Tibial nerve (tissue), 4 donors: ENCODE data around the gene LARP1B. TPM values are rescaled to one million over a fixed set of nuclear protein-coding genes. Genes with fewer than 3 reads are reported as not detected.
A peak's percentile ranks its signal among the peaks of the same experiment; 100 is the strongest.
"Not testable (repeated sequence)": the region's sequence is repeated elsewhere in the genome, so short reads cannot be mapped to it uniquely, and the experiment has no call there.

Experiments used
- DNase-seq, 2 donors: peaks; one replicate each; pipeline ENCODE4 v3.0.0-alpha.2; 2019; ENCODE audit warnings: low spot score in 2 of 2
- H3K27ac ChIP-seq, 4 donors: fragments of 200-600 bp; sonication (generic) in 3 of 4; one replicate each; pipeline ENCODE4 v1.5.1; 2017 to 2019; ENCODE audit warnings: mild to moderate bottlenecking in 1 of 4
- H3K27me3 ChIP-seq, 2 donors: fragments of 200-600 bp; sonication (generic) in 1 of 2; one replicate each; pipeline versions ENCODE4 v1.5.1 to v1.6.0; 2017 to 2019
- H3K36me3 ChIP-seq, 3 donors: fragments of 200-600 bp; sonication (generic); one replicate each; pipeline ENCODE4 v1.5.1; 2018 to 2019
- H3K4me1 ChIP-seq, 4 donors: fragments of 200-600 bp; sonication (generic) in 3 of 4; one replicate each; pipeline ENCODE4 v1.5.1; 2017 to 2019
- H3K4me3 ChIP-seq, 4 donors: fragments of 200-600 bp; sonication (generic) in 3 of 4; one replicate each; pipeline ENCODE4 v1.5.1; 2017 to 2019; ENCODE audit warnings: mild to moderate bottlenecking in 1 of 4, moderate library complexity in 1 of 4
- H3K9me3 ChIP-seq, 4 donors: fragments of 200-600 bp; sonication (generic) in 3 of 4; one replicate each; pipeline ENCODE4 v1.5.1; 2017 to 2019
- EP300 ChIP-seq, 2 donors: sonication (generic); formaldehyde crosslinking; IDR thresholded peaks; one replicate each; pipeline ENCODE4 v1.6.1; 2017; ENCODE audit warnings: antibody characterized with exemption in 2 of 2, mild to moderate bottlenecking in 1 of 2
- POLR2A ChIP-seq, 2 donors: fragments of 450-650 bp; IDR thresholded peaks; one replicate each; pipeline ENCODE4 v1.6.1; 2017; ENCODE audit warnings: antibody characterized with exemption in 2 of 2, mild to moderate bottlenecking in 2 of 2, moderate library complexity in 2 of 2
- WGBS, 2 donors: methylation state at CpG; one replicate each; pipeline ENCODE4 v1.1.5; 2018; 5-methylcytosine and 5-hydroxymethylcytosine counted together
- total RNA-seq, 4 donors: library from RNA; depleted of rRNA; stranded (reverse); fragments of >200 nt; gene quantifications; one replicate each; pipeline ENCODE4 v1.1.0, GENCODE V29; 2016
- TF ChIP-seq, protein P1 (sequence below), 5 experiments: fragments of 200-600 bp in 3 of 5; fragments of 450-650 bp in 2 of 5; sonication (generic) in 3 of 5; IDR thresholded peaks; one replicate each; pipeline ENCODE4 v1.5.1; 2016 to 2019; ENCODE audit warnings: antibody characterized with exemption in 5 of 5, mild to moderate bottlenecking in 3 of 5, moderate library complexity in 2 of 5

The LARP1B gene
- 10 to 100 TPM; 23.1 to 43.8 (median 34.4) TPM for total RNA-seq

DNA sequence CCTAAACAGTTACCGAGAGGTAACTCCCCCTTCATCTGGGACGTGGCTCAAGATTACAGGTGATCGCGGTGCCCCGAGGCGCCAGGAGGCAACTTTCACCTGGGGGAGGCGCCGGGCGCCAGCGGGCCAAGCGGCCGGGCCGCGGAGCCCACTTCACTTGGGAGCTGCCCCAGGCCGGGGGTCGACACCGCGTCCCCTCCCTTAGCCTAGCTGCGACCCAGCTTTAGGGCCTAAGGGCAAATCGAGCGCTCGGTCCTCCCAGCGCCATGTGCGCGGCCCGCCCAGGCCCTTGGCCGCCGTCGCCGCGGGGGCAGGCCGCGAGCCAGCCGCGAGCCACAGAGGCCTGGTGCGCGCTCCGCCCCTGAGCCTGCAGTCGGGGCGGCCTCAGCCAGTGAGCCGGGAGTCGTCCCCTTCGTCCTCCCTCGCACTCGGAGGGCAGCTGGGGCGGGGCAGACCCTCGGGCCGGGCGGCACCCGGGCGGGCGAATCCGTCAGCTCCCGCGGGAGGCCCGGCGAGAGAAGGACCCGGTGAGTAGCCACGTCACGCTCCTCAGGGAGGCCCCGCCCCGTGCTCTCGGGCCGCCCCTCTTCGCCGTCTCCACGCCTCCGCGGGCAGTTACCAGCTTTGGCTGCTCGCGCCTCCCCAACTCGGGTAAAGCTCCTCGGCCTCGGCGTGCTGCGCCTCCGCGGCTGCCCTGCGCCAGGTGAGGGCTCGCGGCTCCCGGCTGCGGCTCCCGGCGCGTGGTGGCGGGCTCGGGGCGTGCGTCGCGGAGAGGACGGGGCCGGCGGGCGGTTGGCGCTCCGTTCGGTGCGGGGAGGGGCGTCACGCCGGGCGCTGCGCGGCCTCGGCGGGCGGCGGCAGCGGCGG lies at the start of gene LARP1B:
Gene LARP1B (plus strand): TSS at position 614 of the 867 bp plus-strand sequence. CDS start 13,640 bp downstream, outside the sequence.
- 1% methylated on average over 54 to 70 of the region's 112 CpGs for WGBS, 2 donors
- Histone ChIP-seq H3K9me3 (no peaks in the 10 kb centered on the region), H3K36me3 (no peaks in the 10 kb centered on the region), H3K27me3 (no peaks in the 10 kb centered on the region), H3K27ac (peak within 1 kb of the TSS; percentile 97 to 99 (median 98)), H3K4me3 (peak within 1 kb of the TSS; percentile 71 to 91 (median 86)), H3K4me1 (peaks cover 0 to 10% (median 2%) of the 10 kb centered on the region in 4 donors)
- peak; percentile 86 to 89 for DNase-seq
- peak; percentile 87 to 92 for TF ChIP-seq POLR2A (IDR thresholded peaks at IDR 0.05)
- TF ChIP-seq, protein P1, sequence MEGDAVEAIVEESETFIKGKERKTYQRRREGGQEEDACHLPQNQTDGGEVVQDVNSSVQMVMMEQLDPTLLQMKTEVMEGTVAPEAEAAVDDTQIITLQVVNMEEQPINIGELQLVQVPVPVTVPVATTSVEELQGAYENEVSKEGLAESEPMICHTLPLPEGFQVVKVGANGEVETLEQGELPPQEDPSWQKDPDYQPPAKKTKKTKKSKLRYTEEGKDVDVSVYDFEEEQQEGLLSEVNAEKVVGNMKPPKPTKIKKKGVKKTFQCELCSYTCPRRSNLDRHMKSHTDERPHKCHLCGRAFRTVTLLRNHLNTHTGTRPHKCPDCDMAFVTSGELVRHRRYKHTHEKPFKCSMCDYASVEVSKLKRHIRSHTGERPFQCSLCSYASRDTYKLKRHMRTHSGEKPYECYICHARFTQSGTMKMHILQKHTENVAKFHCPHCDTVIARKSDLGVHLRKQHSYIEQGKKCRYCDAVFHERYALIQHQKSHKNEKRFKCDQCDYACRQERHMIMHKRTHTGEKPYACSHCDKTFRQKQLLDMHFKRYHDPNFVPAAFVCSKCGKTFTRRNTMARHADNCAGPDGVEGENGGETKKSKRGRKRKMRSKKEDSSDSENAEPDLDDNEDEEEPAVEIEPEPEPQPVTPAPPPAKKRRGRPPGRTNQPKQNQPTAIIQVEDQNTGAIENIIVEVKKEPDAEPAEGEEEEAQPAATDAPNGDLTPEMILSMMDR (IDR thresholded peaks at IDR 0.05), result no peak
- TF ChIP-seq EP300 (IDR thresholded peaks at IDR 0.05), result peak in 1 of 2 donors; percentile 94

DNA sequence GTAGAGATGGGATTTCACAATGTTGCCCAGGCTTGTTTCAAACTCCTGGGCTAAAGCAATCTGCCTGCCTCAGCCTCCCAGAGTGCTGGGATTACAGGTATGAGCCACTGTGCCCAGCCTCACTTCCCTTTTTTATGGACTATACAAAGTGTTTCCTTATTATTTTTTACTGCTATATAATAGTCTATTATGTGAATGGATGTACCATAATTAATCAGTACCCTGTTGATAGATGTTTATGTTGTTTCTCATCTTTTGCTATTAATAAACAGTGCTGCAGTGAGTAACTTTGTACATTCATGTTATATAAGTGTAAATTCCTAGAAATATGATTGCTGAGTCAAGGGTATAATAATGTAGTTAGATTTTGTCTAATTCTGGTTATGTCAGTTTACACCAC lies 35.8 kb upstream of the LARP1B start:
- no peaks in the 10 kb centered on the region for H3K4me1 ChIP-seq
- TF ChIP-seq, protein P1 (IDR thresholded peaks at IDR 0.05), result no peak
- no peak for TF ChIP-seq POLR2A (IDR thresholded peaks at IDR 0.05)
- TF ChIP-seq EP300 (IDR thresholded peaks at IDR 0.05), result no peak
- no peak overlapping the region for H3K27ac ChIP-seq
- no peaks in the 10 kb centered on the region for H3K27me3 ChIP-seq
- H3K9me3 ChIP-seq, result no peaks in the 10 kb centered on the region
- peaks cover 0 to 97% (median 5%) of the 10 kb centered on the region in 3 donors for H3K36me3 ChIP-seq
- no peak overlapping the region for H3K4me3 ChIP-seq
- no peak for DNase-seq

DNA sequence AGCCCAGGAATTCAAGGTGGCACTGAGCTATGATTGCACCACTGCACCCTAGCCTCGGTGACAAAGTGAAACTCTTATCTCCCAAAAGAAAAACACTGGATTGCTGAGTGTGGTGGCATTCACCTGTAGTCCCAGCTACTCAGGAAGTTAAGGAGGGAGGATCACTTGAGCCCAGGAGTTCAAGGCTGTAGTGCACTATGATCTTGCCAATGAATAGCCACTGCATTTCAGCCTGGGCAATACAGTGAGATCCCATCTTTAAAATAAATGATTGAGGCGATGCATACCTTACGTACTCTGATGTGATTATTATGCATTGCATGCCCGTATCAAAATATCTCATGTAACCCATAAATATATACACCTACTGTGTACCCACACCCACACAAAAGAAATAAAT lies 31.2 kb upstream of the LARP1B start:
- H3K27me3 ChIP-seq, result no peaks in the 10 kb centered on the region
- TF ChIP-seq EP300 (IDR thresholded peaks at IDR 0.05) (no peak), POLR2A (IDR thresholded peaks at IDR 0.05) (no peak)
- TF ChIP-seq, protein P1 (IDR thresholded peaks at IDR 0.05), result no peak
- no peaks in the 10 kb centered on the region for H3K9me3 ChIP-seq
- no peak overlapping the region for H3K27ac ChIP-seq
- H3K36me3 ChIP-seq, result peaks cover 0 to 71% (median 9%) of the 10 kb centered on the region in 3 donors
- DNase-seq, result no peak
- H3K4me1 ChIP-seq, result no peaks in the 10 kb centered on the region
- WGBS, 2 donors, result 92 to 98% methylated on average over 4 of the region's 4 CpGs
- no peak overlapping the region for H3K4me3 ChIP-seq

DNA sequence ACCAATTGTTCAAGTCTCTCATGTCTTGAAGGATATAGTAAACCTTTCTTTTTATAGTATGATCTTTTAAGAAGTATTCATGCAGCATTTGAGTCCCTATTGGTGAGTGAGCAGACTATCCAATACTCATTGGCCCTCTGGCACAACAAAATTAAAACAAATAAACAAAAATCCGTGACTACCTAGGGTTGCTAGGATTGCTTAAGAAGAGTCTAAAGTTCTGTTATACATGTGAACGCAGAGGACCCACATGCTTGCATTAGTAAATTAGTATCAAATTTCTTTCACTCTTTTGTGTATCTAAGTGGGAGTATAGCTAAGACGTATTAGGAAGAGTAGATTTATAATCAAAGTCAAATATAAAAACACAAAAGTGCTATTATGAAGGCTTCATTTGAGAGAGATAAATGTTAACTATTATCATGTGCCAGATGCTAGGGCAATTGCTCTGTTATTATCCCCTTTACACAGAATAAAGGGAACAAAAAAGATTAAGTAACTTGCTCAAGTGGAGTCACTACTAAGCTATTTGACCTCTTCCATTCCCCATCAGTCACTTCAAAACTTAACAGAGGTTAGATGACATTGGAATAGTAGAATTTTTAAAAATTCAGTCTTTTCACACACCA lies 29.2 kb upstream of the LARP1B start:
- Histone ChIP-seq H3K4me3 (no peak overlapping the region), H3K36me3 (peaks cover 0 to 66% (median 9%) of the 10 kb centered on the region in 3 donors), H3K27ac (no peak overlapping the region), H3K4me1 (no peaks in the 10 kb centered on the region), H3K9me3 (no peaks in the 10 kb centered on the region), H3K27me3 (no peaks in the 10 kb centered on the region)
- no peak for DNase-seq
- 66 to 71% methylated on average over 3 of the region's 3 CpGs for WGBS, 2 donors
- TF ChIP-seq POLR2A (IDR thresholded peaks at IDR 0.05) (no peak), EP300 (IDR thresholded peaks at IDR 0.05) (no peak)
- TF ChIP-seq, protein P1 (IDR thresholded peaks at IDR 0.05), result no peak

DNA sequence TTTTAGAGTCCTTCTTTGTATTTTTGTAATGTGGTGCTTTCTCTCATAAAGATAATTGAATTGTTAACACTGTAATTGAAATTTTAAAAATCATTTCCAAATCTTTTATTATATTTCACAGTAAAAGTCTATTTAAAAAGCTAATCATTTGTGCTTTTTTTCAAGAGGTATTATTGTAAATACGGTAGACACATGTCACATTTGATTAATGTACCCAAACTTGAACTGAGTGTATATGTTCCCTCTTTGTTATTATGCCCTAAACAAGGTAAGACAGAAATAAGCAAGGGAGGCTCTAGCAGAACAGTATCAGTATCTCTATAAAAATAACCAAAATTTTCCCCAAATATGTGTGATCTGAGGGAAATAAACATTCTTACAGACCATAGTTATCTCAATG lies 21.5 kb upstream of the LARP1B start:
- Histone ChIP-seq H3K27ac (no peak overlapping the region), H3K36me3 (peaks cover 0 to 15% (median 0%) of the 10 kb centered on the region in 3 donors), H3K27me3 (no peaks in the 10 kb centered on the region), H3K4me3 (no peak overlapping the region), H3K4me1 (no peaks in the 10 kb centered on the region), H3K9me3 (no peaks in the 10 kb centered on the region)
- TF ChIP-seq EP300 (IDR thresholded peaks at IDR 0.05), result no peak
- TF ChIP-seq, protein P1 (IDR thresholded peaks at IDR 0.05), result no peak
- TF ChIP-seq POLR2A (IDR thresholded peaks at IDR 0.05), result no peak
- WGBS, 2 donors, result 87 to 95% methylated on average over 1 of the region's 1 CpG
- no peak for DNase-seq

DNA sequence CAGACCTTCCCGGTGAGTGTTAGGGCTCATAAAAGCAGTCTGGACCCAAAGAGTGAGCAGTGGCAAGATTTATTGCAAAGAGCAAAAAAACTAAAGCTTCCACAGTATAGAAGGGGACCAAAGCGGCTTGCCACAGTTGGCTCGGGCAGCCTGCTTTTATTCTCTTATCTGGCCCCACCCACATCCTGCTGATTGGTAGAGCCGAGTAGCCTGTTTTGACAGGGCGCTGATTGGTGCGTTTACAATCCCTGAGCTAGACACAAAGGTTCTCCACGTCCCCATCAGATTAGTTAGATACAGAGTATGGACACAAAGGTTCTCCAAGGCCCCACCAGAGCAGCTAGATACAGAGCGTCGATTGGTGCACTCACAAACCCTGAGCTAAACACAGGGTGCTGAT lies 14.1 kb upstream of the LARP1B start:
- H3K9me3 ChIP-seq, H3K36me3 ChIP-seq, H3K4me1 ChIP-seq, H3K27ac ChIP-seq, DNase-seq, H3K27me3 ChIP-seq, H3K4me3 ChIP-seq: not testable (repeated sequence)
- 86 to 93% methylated on average over 9 of the region's 9 CpGs for WGBS, 2 donors

DNA sequence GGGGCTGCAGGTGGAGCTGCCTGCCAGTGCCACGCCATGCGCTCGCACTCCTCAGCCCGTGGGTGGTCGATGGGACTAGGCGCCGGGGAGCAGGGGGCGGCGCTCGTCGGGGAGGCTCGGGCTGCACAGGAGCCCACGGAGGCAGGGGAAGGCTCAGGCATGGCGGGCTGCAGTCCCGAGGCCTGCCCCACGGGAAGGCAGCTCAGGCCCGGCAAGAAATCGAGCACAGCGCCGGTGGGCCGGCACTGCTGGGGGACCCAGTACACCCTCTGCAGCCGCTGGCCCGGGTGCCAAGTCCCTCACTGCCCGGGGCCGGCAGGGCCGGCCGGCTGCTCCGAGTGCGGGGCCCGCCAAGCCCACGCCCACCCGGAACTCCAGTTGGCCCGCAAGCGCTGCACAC lies 13.6 kb upstream of the LARP1B start:
- not testable (repeated sequence) for H3K27me3 ChIP-seq, H3K4me3 ChIP-seq, H3K9me3 ChIP-seq, H3K36me3 ChIP-seq, H3K27ac ChIP-seq, DNase-seq, H3K4me1 ChIP-seq
- WGBS, 2 donors, result 87 to 98% methylated on average over 3 to 29 of the region's 34 CpGs
